H1 (cell line): ENCODE results near the gene LSG1. TPM values are rescaled to one million over a fixed set of nuclear protein-coding genes. Genes with fewer than 3 reads are reported as not detected.

ENCODE experiments used
- BACH1 ChIP-seq: IDR thresholded peaks from 2 replicates; pipeline ENCODE4 v1.6.1; 2012; ENCODE audit warnings: low read length, improper control_type of control experiment
- CHD1 ChIP-seq: IDR thresholded peaks from 2 replicates; pipeline ENCODE4 v1.6.1; 2012; ENCODE audit warnings: low read depth, low read length, improper control_type of control experiment
- HDAC2 ChIP-seq, 2 experiments: fragments of 300-600 bp in 1 of 2; sonication (generic) in 1 of 2; IDR thresholded peaks; 2 replicates each; pipeline ENCODE4 v1.6.1; 2011 to 2012; ENCODE audit warnings: low read depth in 2 of 2, low read length in 2 of 2, mild to moderate bottlenecking in 2 of 2, moderate library complexity in 2 of 2, borderline replicate concordance in 1 of 2, inconsistent platforms in 1 of 2
- SIN3A ChIP-seq, 2 experiments: IDR thresholded peaks in 1 of 2; conservative IDR thresholded peaks in 1 of 2; 2 replicates each; pipeline ENCODE4 v1.6.1; 2011 to 2012; ENCODE audit warnings: low read length in 2 of 2, improper control_type of control experiment in 1 of 2, low read depth in 1 of 2, mild to moderate bottlenecking in 1 of 2
- SP1 ChIP-seq: IDR thresholded peaks from 2 replicates; pipeline ENCODE4 v1.6.1; 2011; ENCODE audit warnings: low read depth, low read length
- TAF7 ChIP-seq: optimal IDR thresholded peaks from 2 replicates; pipeline ENCODE3; 2011; ENCODE audit warnings: low read depth, mild to moderate bottlenecking, inconsistent platforms, low read length, moderate library complexity, borderline replicate concordance
- polyA plus RNA-seq, 7 experiments: library from polyadenylated mRNA; depleted of rRNA in 3 of 7; stranded (reverse) in 5 of 7; unstranded in 2 of 7; fragments of >200 nt in 5 of 7; fragments of 200-250 nt in 2 of 7; gene quantifications; 1 replicate in 5 of 7; 2 replicates in 1 of 7; 4 replicates in 1 of 7; pipeline versions ENCODE4 v1.2.1 to v1.2.3, GENCODE V29; 2011 to 2013; ENCODE audit warnings: missing spikeins in 2 of 7, mixed read lengths in 2 of 7
- total RNA-seq: library from RNA; stranded (reverse); fragmentation: NEBNext Ultra II Directional; extraction: Animal tissue kit (Norgen Biotek cat#: 25700); gene quantifications from 2 replicates; pipeline ENCODE4 v1.2.1, GENCODE V29; 2021

The LSG1 gene
- total and polyA plus RNA-seq, 2 of the 8 experiments (the other 6 are each of a cell fraction or from before 2014, with no cell fraction given): 23.7 to 47.6 TPM

- no peak for TF ChIP-seq SP1
- no peak for TF ChIP-seq TAF7
- TF ChIP-seq HDAC2 (IDR thresholded peaks at IDR 0.05; ENCODE audit: borderline replicate concordance in 1 of 2, low read depth in 2 of 2, low read length in 2 of 2): no peak
- TF ChIP-seq CHD1: no peak
- TF ChIP-seq SIN3A (conservative IDR thresholded peaks at IDR 0.05 in 1 of 2, IDR thresholded peaks at IDR 0.05 in 1 of 2; ENCODE audit: low read depth in 1 of 2, low read length in 2 of 2): no peak
- TF ChIP-seq BACH1: no peak
These were observed 24.7 kb upstream of the LSG1 start (continued) for GRCh38 chr3:194696702-194697101.
